ENCODE data around the gene CFAP44. TPM values are rescaled to one million over a fixed set of nuclear protein-coding genes. Genes with fewer than 3 reads are reported as not detected.

Gene CFAP44
- total RNA-seq, 1 experiment from 2014 or later = 0.74 TPM

DNA sequence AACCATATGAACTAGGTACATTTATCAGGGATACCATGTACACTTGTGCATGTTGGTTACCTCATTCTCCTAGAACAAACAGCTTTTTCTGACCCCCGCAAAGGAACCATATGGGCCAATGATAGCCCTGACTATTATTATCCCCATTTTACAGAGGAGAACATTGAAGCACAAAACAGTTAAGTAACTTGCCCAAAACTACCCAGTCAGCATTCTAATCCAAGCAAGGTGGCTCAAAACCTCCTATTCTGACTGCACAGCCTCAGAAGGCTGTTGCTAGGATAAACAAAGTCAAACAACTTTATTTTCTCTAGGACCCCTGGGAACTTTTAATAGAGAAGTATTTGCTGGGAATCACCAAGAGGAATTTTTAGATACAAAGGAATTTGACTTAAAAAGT, 36.7 kb downstream of the CFAP44 start:
- H3K9me3 ChIP-seq (ENCODE audit: control insufficient read depth, insufficient read depth, low read depth, low read length) = no peaks in the 10 kb centered on the region
- BruUV-seq (replicated peaks) = no TSS peak
- H3K27me3 ChIP-seq (ENCODE audit: control insufficient read depth, insufficient read depth, low read length) = no peaks in the 10 kb centered on the region
- intact Hi-C loops (cut with micrococcal nuclease; ENCODE audit: unreplicated experiment) (no loop called here), in situ Hi-C loops (cut with HindIII; ENCODE audit: low pct_unique_long_range_greater_than_20kb, low sequenced_read_pairs) (no loop called here)
- ChIA-PET CTCF (no interaction called here), POLR2A (no interaction called here)
- H3K4me1 ChIP-seq (ENCODE audit: control insufficient read depth, insufficient read depth, low read length) = peaks cover 4% of the 10 kb centered on the region; the same call in 1 of the 2 replicates
- ATAC-seq = no peak
- H3K36me3 ChIP-seq (ENCODE audit: control insufficient read depth, insufficient read depth, low read length) = no peaks in the 10 kb centered on the region; the same call in 1 of the 2 replicates
- H3K27ac ChIP-seq (ENCODE audit: low read length) = no peak overlapping the region
- no peak for TF ChIP-seq REST (IDR thresholded peaks at IDR 0.05; ENCODE audit: insufficient read depth in 1 of 2, low read depth in 2 of 2, low read length in 1 of 2)
- TF ChIP-seq SIN3A (IDR thresholded peaks at IDR 0.05; ENCODE audit: borderline replicate concordance, insufficient read depth, low read depth, low read length) = no peak
- TF ChIP-seq POLR2AphosphoS5 (IDR thresholded peaks at IDR 0.05; ENCODE audit: low read depth, low read length) = no peak
- TF ChIP-seq TCF7L2 (IDR thresholded peaks at IDR 0.05; ENCODE audit: low read depth, low read length) = no peak
- no peak overlapping the region for H3K4me3 ChIP-seq (ENCODE audit: low read depth in 2 of 2, low read length in 2 of 2)
- DNase-seq (ENCODE audit: low read depth, low spot score) = no peak

Small RNA genes lying within 50 kb of the gene (microRNA-seq; reads per million reads assigned to microRNA genes)
- not detected for gene MIR8076 (ENCODE audit: unreplicated experiment)

Other genes with a start within 250 kb of the CFAP44 start
- 0.33 TPM for gene BOC, start 229.9 kb downstream of the CFAP44 start, total RNA-seq (2021; ENCODE audit: unreplicated experiment)
- 14.8 TPM for gene SPICE1, start 73.7 kb upstream of the CFAP44 start, total RNA-seq (2021; ENCODE audit: unreplicated experiment)
- not detected for gene SIDT1, start 91.1 kb upstream of the CFAP44 start, total RNA-seq (2021; ENCODE audit: unreplicated experiment)